KMS-11 (cell line): ENCODE data around the gene HPSE2.

Experiments used
- H2AFZ ChIP-seq: fragments of 200-600 bp; sonication (generic); 2 replicates; pipeline ENCODE4 v1.6.1; 2016; ENCODE audit warnings: antibody characterized with exemption, mixed run types, low read depth
- H3K27ac ChIP-seq: fragments of 200-600 bp; sonication (generic); 2 replicates; pipeline ENCODE4 v1.6.1; 2016; ENCODE audit warnings: mild to moderate bottlenecking, mixed run types
- H3K27me3 ChIP-seq: fragments of 200-600 bp; sonication (generic); 2 replicates; pipeline ENCODE4 v1.6.1; 2017; ENCODE audit warnings: mild to moderate bottlenecking, low read depth, mixed run types, moderate library complexity; ENCODE audit not compliant: insufficient read depth
- H3K36me3 ChIP-seq: fragments of 200-600 bp; sonication (generic); 2 replicates; pipeline ENCODE4 v1.6.1; 2017; ENCODE audit warnings: mild to moderate bottlenecking, mixed run types; ENCODE audit not compliant: insufficient read depth
- H3K4me1 ChIP-seq: fragments of 200-600 bp; sonication (generic); 2 replicates; pipeline ENCODE4 v1.6.1; 2016; ENCODE audit warnings: mild to moderate bottlenecking, low read depth, mixed run types; ENCODE audit not compliant: poor library complexity, severe bottlenecking
- H3K4me2 ChIP-seq: fragments of 200-600 bp; sonication (generic); 2 replicates; pipeline ENCODE4 v1.7.0; 2016; ENCODE audit warnings: mild to moderate bottlenecking, mixed run types
- H3K4me3 ChIP-seq: fragments of 200-600 bp; sonication (generic); IDR thresholded peaks from 2 replicates; pipeline ENCODE4 v1.6.1; 2017; ENCODE audit warnings: low read depth, low read length, mixed read lengths; ENCODE audit not compliant: insufficient read depth
- H3K79me2 ChIP-seq: fragments of 200-600 bp; sonication (generic); 2 replicates; pipeline ENCODE4 v1.6.1; 2016; ENCODE audit warnings: low read depth, mixed run types; ENCODE audit not compliant: insufficient read depth
- H3K9ac ChIP-seq: fragments of 200-600 bp; sonication (generic); 2 replicates; pipeline ENCODE4 v1.6.1; 2016; ENCODE audit warnings: mild to moderate bottlenecking, mixed run types
- H4K20me1 ChIP-seq: fragments of 200-600 bp; sonication (generic); 2 replicates; pipeline ENCODE4 v1.6.1; 2016; ENCODE audit warnings: mild to moderate bottlenecking, mixed run types; ENCODE audit not compliant: insufficient read depth
- TF ChIP-seq, protein P1 (sequence below): fragments of 200-600 bp; sonication (generic); conservative IDR thresholded peaks from 2 replicates; pipeline ENCODE4 v1.6.1; 2017; ENCODE audit warnings: low read depth, mild to moderate bottlenecking, antibody characterized with exemption, low read length, moderate library complexity, mixed read lengths

HPSE2 gene

DNA sequence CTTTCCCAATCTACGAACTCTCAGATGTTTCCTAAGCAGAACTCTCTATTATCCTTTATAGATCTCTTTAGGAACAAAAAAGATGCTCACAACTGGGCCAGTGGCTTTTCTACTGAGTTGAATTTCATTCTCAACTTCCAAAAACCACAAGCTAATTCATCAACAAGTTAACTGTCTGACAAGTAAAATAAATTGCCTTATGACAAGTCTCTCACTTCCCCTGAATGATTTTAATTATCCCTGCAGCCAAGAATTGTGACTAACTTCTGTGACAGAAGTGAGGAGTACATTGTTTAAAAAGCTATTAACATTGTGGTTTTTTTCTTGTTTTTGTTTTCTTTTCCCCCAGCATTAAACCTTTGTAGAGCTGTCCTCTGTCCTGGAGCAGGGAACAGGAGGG, 343.1 kb downstream of the HPSE2 start:
- TF ChIP-seq, protein P1, sequence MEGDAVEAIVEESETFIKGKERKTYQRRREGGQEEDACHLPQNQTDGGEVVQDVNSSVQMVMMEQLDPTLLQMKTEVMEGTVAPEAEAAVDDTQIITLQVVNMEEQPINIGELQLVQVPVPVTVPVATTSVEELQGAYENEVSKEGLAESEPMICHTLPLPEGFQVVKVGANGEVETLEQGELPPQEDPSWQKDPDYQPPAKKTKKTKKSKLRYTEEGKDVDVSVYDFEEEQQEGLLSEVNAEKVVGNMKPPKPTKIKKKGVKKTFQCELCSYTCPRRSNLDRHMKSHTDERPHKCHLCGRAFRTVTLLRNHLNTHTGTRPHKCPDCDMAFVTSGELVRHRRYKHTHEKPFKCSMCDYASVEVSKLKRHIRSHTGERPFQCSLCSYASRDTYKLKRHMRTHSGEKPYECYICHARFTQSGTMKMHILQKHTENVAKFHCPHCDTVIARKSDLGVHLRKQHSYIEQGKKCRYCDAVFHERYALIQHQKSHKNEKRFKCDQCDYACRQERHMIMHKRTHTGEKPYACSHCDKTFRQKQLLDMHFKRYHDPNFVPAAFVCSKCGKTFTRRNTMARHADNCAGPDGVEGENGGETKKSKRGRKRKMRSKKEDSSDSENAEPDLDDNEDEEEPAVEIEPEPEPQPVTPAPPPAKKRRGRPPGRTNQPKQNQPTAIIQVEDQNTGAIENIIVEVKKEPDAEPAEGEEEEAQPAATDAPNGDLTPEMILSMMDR, result no peak
- H3K36me3 ChIP-seq, result no peaks in the 10 kb centered on the region
- H3K27ac ChIP-seq, result no peak overlapping the region
- peaks cover 18% of the 10 kb centered on the region for H3K4me1 ChIP-seq
- H3K4me2 ChIP-seq, result no peak overlapping the region
- H3K9ac ChIP-seq, result no peak overlapping the region
- no peaks in the 10 kb centered on the region for H3K79me2 ChIP-seq
- no peaks in the 10 kb centered on the region for H4K20me1 ChIP-seq
- H3K4me3 ChIP-seq, result no peak overlapping the region
- H3K27me3 ChIP-seq, result no peaks in the 10 kb centered on the region
- no peak overlapping the region for H2AFZ ChIP-seq

- no peak overlapping the region for H3K4me2 ChIP-seq
- TF ChIP-seq, protein P1, result no peak
- H3K79me2 ChIP-seq, result no peaks in the 10 kb centered on the region
Measured at GRCh38 chr10:98886686-98887085, 349.0 kb downstream of the HPSE2 start.

DNA sequence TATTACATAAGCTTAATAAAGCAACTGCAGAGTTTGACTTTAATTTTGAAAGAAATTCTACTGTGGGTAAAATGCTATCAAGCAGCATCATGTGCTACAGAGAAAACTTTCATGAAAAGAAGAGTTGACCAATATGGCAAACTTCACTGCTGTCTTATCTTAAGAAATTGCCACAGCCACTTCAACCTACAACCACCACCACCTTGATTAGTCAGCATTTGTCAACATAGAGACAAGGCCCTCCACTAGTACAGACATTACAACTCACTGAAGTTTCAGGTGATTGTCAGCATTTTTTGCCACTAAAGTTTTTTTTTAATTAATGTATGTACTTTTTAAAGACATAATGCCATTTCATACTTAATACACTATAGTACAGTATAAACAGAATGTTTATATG, 350.3 kb downstream of the HPSE2 start:
- no peaks in the 10 kb centered on the region for H3K4me1 ChIP-seq
- H3K27ac ChIP-seq, result no peak overlapping the region
- no peaks in the 10 kb centered on the region for H3K36me3 ChIP-seq
- no peaks in the 10 kb centered on the region for H3K79me2 ChIP-seq
- H2AFZ ChIP-seq, result no peak overlapping the region
- no peak overlapping the region for H3K9ac ChIP-seq
- H3K4me2 ChIP-seq, result no peak overlapping the region
- H3K4me3 ChIP-seq, result no peak overlapping the region
- TF ChIP-seq, protein P1, result no peak
- H4K20me1 ChIP-seq, result no peaks in the 10 kb centered on the region
- no peaks in the 10 kb centered on the region for H3K27me3 ChIP-seq

More at GRCh38 chr10:98886686-98887085, 349.0 kb downstream of the HPSE2 start:
- Histone ChIP-seq H3K4me3 (no peak overlapping the region), H3K27ac (no peak overlapping the region), H2AFZ (no peak overlapping the region), H3K4me1 (no peaks in the 10 kb centered on the region), H4K20me1 (no peaks in the 10 kb centered on the region), H3K9ac (no peak overlapping the region), H3K36me3 (no peaks in the 10 kb centered on the region), H3K27me3 (no peaks in the 10 kb centered on the region)

GRCh38 chr10:98881789-98882188, 353.9 kb downstream of the HPSE2 start:
- Histone ChIP-seq H3K27ac (no peak overlapping the region), H4K20me1 (no peaks in the 10 kb centered on the region), H3K27me3 (no peaks in the 10 kb centered on the region), H3K4me2 (no peak overlapping the region), H3K4me1 (no peaks in the 10 kb centered on the region), H3K79me2 (no peaks in the 10 kb centered on the region), H2AFZ (no peak overlapping the region), H3K4me3 (no peak overlapping the region), H3K36me3 (no peaks in the 10 kb centered on the region), H3K9ac (no peak overlapping the region)
- TF ChIP-seq, protein P1, result no peak
